A549 (cell line): ENCODE measurements around the gene CASP9.

Experiments
- BHLHE40 ChIP-seq: IDR thresholded peaks from 2 replicates; pipeline ENCODE4 v1.6.1; 2012; ENCODE audit warnings: low read depth, low read length, inconsistent platforms
- CTCF ChIP-seq: fragments of >200 bp; sonication (Bioruptor Twin); formaldehyde crosslinking; IDR thresholded peaks from 3 replicates; pipeline ENCODE4 v1.5.1; 2016
- EP300 ChIP-seq, 2 experiments: fragments of >200 bp; sonication (Bioruptor Twin); formaldehyde crosslinking; IDR thresholded peaks; 2 replicates in 1 of 2; 3 replicates in 1 of 2; pipeline ENCODE4 v1.6.1; 2016 to 2017
- KDM1A ChIP-seq: fragments of 200-600 bp; sonication (generic); IDR thresholded peaks from 2 replicates; pipeline ENCODE4 v1.6.1; 2016; ENCODE audit warnings: low read depth, mild to moderate bottlenecking
- MAFK ChIP-seq: fragments of 450-650 bp; IDR thresholded peaks from 2 replicates; pipeline ENCODE4 v1.6.1; 2014; ENCODE audit not compliant: partially characterized antibody
- MAZ ChIP-seq: fragments of 150-350 bp; IDR thresholded peaks from 2 replicates; pipeline ENCODE4 v1.6.1; 2014; ENCODE audit warnings: antibody characterized with exemption, low read depth, low read length, borderline replicate concordance
- NFE2L2 ChIP-seq: fragments of 150-350 bp; conservative IDR thresholded peaks from 2 replicates; pipeline ENCODE4 v1.6.1; 2014; ENCODE audit warnings: low read length
- NR3C1 ChIP-seq: fragments of >200 bp; sonication (Bioruptor Twin); formaldehyde crosslinking; IDR thresholded peaks from 3 replicates; pipeline ENCODE4 v1.6.1; 2017
- POLR2A ChIP-seq: IDR thresholded peaks from 2 replicates; pipeline ENCODE4 v1.6.1; 2012; ENCODE audit warnings: mild to moderate bottlenecking, low read length
- USF2 ChIP-seq: fragments of 450-650 bp; IDR thresholded peaks from 2 replicates; pipeline ENCODE4 v1.6.1; 2014; ENCODE audit warnings: antibody characterized with exemption

DNA sequence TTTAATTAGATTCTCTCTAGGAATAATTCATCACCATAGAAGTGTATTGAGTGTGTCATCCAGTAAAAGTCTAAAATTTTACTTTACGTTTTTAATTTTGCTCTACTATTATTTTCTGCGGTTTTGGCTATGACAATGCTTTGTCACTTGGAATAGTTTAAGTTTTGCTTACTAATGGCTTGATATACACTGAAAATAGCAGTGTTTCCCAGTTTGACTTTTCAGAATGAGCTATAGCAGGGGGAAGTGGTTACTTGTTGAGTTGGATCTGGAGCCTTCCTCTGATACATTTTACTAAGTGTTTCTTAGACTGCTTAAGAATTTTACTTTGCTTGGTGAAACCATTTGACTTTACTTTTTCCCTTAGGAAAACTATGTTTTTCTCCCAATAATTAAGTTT is 7.7 kb upstream of the CASP9 start:
- TF ChIP-seq CTCF (no peak), POLR2A (no peak), NR3C1 (no peak), KDM1A (no peak), USF2 (no peak), MAZ (no peak), NFE2L2 (no peak), BHLHE40 (no peak), MAFK (no peak), EP300 (IDR thresholded peaks at IDR 0.05) (no peak)
